KMS-11 (cell line): Measurements from ENCODE around the gene SELENOW.

ENCODE experiments used
- H2AFZ ChIP-seq: fragments of 200-600 bp; sonication (generic); 2 replicates; pipeline ENCODE4 v1.6.1; 2016; ENCODE audit warnings: antibody characterized with exemption, mixed run types, low read depth
- H3K27ac ChIP-seq: fragments of 200-600 bp; sonication (generic); 2 replicates; pipeline ENCODE4 v1.6.1; 2016; ENCODE audit warnings: mild to moderate bottlenecking, mixed run types
- H3K27me3 ChIP-seq: fragments of 200-600 bp; sonication (generic); 2 replicates; pipeline ENCODE4 v1.6.1; 2017; ENCODE audit warnings: mild to moderate bottlenecking, low read depth, mixed run types, moderate library complexity; ENCODE audit not compliant: insufficient read depth
- H3K36me3 ChIP-seq: fragments of 200-600 bp; sonication (generic); 2 replicates; pipeline ENCODE4 v1.6.1; 2017; ENCODE audit warnings: mild to moderate bottlenecking, mixed run types; ENCODE audit not compliant: insufficient read depth
- H3K4me1 ChIP-seq: fragments of 200-600 bp; sonication (generic); 2 replicates; pipeline ENCODE4 v1.6.1; 2016; ENCODE audit warnings: mild to moderate bottlenecking, low read depth, mixed run types; ENCODE audit not compliant: poor library complexity, severe bottlenecking
- H3K4me2 ChIP-seq: fragments of 200-600 bp; sonication (generic); 2 replicates; pipeline ENCODE4 v1.7.0; 2016; ENCODE audit warnings: mild to moderate bottlenecking, mixed run types
- H3K4me3 ChIP-seq: fragments of 200-600 bp; sonication (generic); IDR thresholded peaks from 2 replicates; pipeline ENCODE4 v1.6.1; 2017; ENCODE audit warnings: low read depth, low read length, mixed read lengths; ENCODE audit not compliant: insufficient read depth
- H3K79me2 ChIP-seq: fragments of 200-600 bp; sonication (generic); 2 replicates; pipeline ENCODE4 v1.6.1; 2016; ENCODE audit warnings: low read depth, mixed run types; ENCODE audit not compliant: insufficient read depth
- H3K9ac ChIP-seq: fragments of 200-600 bp; sonication (generic); 2 replicates; pipeline ENCODE4 v1.6.1; 2016; ENCODE audit warnings: mild to moderate bottlenecking, mixed run types
- H4K20me1 ChIP-seq: fragments of 200-600 bp; sonication (generic); 2 replicates; pipeline ENCODE4 v1.6.1; 2016; ENCODE audit warnings: mild to moderate bottlenecking, mixed run types; ENCODE audit not compliant: insufficient read depth
- TF ChIP-seq, protein P1 (sequence below): fragments of 200-600 bp; sonication (generic); conservative IDR thresholded peaks from 2 replicates; pipeline ENCODE4 v1.6.1; 2017; ENCODE audit warnings: low read depth, mild to moderate bottlenecking, antibody characterized with exemption, low read length, moderate library complexity, mixed read lengths

The SELENOW gene

DNA sequence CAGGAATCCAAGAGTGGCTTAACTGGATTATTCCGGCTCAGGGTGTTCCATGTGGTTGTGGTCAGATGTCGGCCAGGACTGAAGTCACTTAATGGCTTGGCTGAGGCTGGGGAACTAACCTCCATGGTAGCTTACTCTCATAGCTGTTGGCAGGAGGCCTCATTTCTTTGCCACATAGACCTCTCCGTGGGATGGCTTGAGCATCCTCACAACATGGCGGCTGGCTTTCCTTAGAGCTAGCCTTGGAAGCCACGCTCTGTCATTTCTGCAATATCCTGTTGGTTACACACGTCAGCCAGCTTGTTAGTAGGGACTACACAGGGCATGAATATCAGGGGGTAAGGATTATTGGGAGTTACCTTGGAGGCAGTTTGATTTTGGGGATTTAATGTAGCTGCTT lies 48.3 kb downstream of the SELENOW start:
- TF ChIP-seq, protein P1, sequence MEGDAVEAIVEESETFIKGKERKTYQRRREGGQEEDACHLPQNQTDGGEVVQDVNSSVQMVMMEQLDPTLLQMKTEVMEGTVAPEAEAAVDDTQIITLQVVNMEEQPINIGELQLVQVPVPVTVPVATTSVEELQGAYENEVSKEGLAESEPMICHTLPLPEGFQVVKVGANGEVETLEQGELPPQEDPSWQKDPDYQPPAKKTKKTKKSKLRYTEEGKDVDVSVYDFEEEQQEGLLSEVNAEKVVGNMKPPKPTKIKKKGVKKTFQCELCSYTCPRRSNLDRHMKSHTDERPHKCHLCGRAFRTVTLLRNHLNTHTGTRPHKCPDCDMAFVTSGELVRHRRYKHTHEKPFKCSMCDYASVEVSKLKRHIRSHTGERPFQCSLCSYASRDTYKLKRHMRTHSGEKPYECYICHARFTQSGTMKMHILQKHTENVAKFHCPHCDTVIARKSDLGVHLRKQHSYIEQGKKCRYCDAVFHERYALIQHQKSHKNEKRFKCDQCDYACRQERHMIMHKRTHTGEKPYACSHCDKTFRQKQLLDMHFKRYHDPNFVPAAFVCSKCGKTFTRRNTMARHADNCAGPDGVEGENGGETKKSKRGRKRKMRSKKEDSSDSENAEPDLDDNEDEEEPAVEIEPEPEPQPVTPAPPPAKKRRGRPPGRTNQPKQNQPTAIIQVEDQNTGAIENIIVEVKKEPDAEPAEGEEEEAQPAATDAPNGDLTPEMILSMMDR = no peak

DNA sequence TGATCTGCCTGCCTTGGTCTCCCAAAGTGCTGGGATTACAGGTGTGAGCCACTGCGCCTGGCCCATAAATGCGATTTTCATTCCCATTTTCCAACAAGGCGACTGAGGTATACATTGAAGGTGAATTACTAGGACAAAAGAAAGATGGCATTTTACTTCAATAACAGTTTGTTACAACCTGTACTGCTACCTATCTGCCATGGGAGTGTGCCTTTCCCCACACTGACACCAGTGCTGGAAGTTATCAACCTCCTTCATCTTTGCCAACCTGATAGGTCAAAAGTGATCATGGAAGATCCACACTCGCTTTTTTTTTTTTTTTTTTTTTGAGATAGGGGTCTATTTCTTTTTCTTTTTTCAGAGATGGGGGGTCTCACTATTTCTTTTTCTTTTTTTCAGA lies 54.2 kb downstream of the SELENOW start:
- H4K20me1 ChIP-seq = no peaks in the 10 kb centered on the region
- H3K36me3 ChIP-seq = no peaks in the 10 kb centered on the region
- no peaks in the 10 kb centered on the region for H3K4me1 ChIP-seq
- no peak overlapping the region for H3K4me2 ChIP-seq
- TF ChIP-seq, protein P1 = no peak
- no peak overlapping the region for H3K9ac ChIP-seq
- peaks cover 42% of the 10 kb centered on the region; the same call in 1 of the 2 replicates for H3K27me3 ChIP-seq
- no peak overlapping the region for H2AFZ ChIP-seq
- H3K79me2 ChIP-seq = no peaks in the 10 kb centered on the region
- H3K27ac ChIP-seq = no peak overlapping the region
- no peak overlapping the region for H3K4me3 ChIP-seq

More for the DNA sequence above, 48.3 kb downstream of the SELENOW start:
- H4K20me1 ChIP-seq = no peaks in the 10 kb centered on the region
- peaks cover 89% of the 10 kb centered on the region for H3K27me3 ChIP-seq
- no peaks in the 10 kb centered on the region for H3K36me3 ChIP-seq
- no peak overlapping the region for H2AFZ ChIP-seq
- no peak overlapping the region for H3K4me3 ChIP-seq
- H3K4me2 ChIP-seq = no peak overlapping the region
- no peak overlapping the region for H3K27ac ChIP-seq
- no peaks in the 10 kb centered on the region for H3K79me2 ChIP-seq
- H3K4me1 ChIP-seq = no peaks in the 10 kb centered on the region
- H3K9ac ChIP-seq = no peak overlapping the region
